LNCAP (cell line): ENCODE data around the gene FARS2.

Source experiments
- CTCF ChIP-seq: fragments of 450-650 bp; IDR thresholded peaks from 2 replicates; pipeline ENCODE4 v1.5.1; 2017; ENCODE audit warnings: mild to moderate bottlenecking

FARS2 gene

GRCh38 chr6:5341845-5342244 lies 80.5 kb downstream of the FARS2 start:
- no peak for TF ChIP-seq CTCF

- no peak for TF ChIP-seq CTCF
Observed at GRCh38 chr6:5343998-5344397, 82.7 kb downstream of the FARS2 start.

- no peak for TF ChIP-seq CTCF
Observed at GRCh38 chr6:5345324-5345723, 84.0 kb downstream of the FARS2 start.

- TF ChIP-seq CTCF = no peak
Observed at GRCh38 chr6:5351552-5352210, 90.4 kb downstream of the FARS2 start.

GRCh38 chr6:5353971-5354370 lies 92.7 kb downstream of the FARS2 start:
- TF ChIP-seq CTCF = no peak

- TF ChIP-seq CTCF = no peak
Observed at GRCh38 chr6:5357486-5357885, 96.2 kb downstream of the FARS2 start.

- TF ChIP-seq CTCF = no peak
Observed at GRCh38 chr6:5359417-5359816, 98.1 kb downstream of the FARS2 start.

- no peak for TF ChIP-seq CTCF
Observed at GRCh38 chr6:5361396-5361795, 100.1 kb downstream of the FARS2 start.
